Measurements from ENCODE around the gene TAS2R60. TPM values are rescaled to one million over a fixed set of nuclear protein-coding genes. Genes with fewer than 3 reads are reported as not detected.
"Not testable (repeated sequence)": the region's sequence is repeated elsewhere in the genome, so short reads cannot be mapped to it uniquely, and the experiment has no call there.

The TAS2R60 gene
- total and polyA plus RNA-seq, 12 donors: 0.42 TPM; not detected in 11

DNA sequence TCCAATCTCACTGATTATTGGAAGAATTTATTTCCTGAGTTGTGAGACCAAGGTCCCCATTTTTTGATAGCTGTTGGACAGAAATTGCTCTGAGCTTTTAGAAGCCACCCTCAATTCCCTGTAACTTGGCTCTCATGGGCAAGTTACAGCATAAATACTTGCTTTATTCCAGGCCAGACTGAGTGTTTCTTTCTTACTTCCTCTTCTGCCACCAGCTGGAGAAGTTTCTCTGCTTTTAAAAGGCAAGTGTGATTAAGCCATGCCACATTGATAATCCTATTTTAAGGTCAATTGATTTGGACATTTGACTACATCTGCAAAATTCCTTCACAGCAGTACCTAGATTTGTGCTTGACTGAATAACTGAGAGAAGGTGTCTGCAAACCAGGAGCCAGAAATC lies 20.3 kb downstream of the TAS2R60 start:
- H3K36me3 ChIP-seq (replicated peaks in 1 of 2): no peaks in the 10 kb centered on the region
- no peak overlapping the region for H3K4me3 ChIP-seq
- H3K4me1 ChIP-seq (replicated peaks in 1 of 2): no peaks in the 10 kb centered on the region
- no peak overlapping the region for H3K27ac ChIP-seq
- no peaks in the 10 kb centered on the region for H3K27me3 ChIP-seq
- TF ChIP-seq POLR2A (IDR thresholded peaks at IDR 0.05): no peak
- TF ChIP-seq, protein P1, sequence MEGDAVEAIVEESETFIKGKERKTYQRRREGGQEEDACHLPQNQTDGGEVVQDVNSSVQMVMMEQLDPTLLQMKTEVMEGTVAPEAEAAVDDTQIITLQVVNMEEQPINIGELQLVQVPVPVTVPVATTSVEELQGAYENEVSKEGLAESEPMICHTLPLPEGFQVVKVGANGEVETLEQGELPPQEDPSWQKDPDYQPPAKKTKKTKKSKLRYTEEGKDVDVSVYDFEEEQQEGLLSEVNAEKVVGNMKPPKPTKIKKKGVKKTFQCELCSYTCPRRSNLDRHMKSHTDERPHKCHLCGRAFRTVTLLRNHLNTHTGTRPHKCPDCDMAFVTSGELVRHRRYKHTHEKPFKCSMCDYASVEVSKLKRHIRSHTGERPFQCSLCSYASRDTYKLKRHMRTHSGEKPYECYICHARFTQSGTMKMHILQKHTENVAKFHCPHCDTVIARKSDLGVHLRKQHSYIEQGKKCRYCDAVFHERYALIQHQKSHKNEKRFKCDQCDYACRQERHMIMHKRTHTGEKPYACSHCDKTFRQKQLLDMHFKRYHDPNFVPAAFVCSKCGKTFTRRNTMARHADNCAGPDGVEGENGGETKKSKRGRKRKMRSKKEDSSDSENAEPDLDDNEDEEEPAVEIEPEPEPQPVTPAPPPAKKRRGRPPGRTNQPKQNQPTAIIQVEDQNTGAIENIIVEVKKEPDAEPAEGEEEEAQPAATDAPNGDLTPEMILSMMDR (IDR thresholded peaks at IDR 0.05): no peak
- no peak for DNase-seq
- H3K9me3 ChIP-seq (replicated peaks in 1 of 3): no peaks in the 10 kb centered on the region
- intact Hi-C loops (cut with DNase I): no loop called here

DNA sequence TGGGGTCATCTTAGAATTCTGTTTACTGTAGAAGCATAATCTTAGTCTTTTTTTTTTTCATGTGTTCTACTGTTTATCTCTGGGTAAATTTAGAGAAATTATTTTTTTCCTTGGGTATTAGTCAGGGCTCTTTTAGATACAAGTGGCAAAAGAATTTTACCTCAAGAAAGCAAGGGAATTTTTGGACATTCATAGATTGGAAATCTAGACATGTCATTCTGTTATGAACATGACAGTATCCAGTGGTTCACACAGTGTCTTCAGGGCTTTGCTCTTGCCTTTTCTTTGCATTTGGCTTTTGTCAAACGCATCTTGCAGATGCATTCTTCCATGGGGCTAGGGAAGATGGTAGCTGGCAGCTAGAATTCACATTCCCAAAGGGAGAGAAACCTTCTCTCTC lies 20.7 kb downstream of the TAS2R60 start:
- Histone ChIP-seq H3K9me3 (replicated peaks in 1 of 3) (no peaks in the 10 kb centered on the region), H3K4me3 (no peak overlapping the region), H3K27me3 (no peaks in the 10 kb centered on the region), H3K36me3 (replicated peaks in 1 of 2) (no peaks in the 10 kb centered on the region), H3K27ac (no peak overlapping the region), H3K4me1 (replicated peaks in 1 of 2) (no peaks in the 10 kb centered on the region)
- no peak for DNase-seq
- intact Hi-C loops (cut with DNase I): no loop called here
- no peak for TF ChIP-seq POLR2A (IDR thresholded peaks at IDR 0.05)
- TF ChIP-seq, protein P1 (IDR thresholded peaks at IDR 0.05): no peak
- WGBS, 4 donors: 14 to 63% (median 50%) methylated on average over 1 of the region's 1 CpG

DNA sequence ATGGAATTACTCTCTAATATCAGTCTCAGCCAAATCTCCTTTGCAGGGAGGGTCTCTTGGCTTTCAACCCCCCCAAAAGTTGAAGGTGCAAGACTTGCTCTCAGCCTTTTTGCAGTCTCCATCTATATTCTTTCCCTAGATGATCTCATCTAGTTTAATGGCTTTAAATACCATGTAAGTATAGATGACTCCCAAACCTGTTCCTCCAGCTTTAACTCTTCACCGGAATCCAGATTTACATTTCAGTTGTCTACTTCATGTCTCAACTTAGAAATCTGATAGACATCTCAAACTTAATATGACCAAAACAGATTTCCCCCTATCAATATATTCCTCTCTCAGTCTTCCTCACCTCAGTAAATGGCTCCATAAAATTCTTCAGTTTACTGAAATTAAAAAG lies 24.5 kb downstream of the TAS2R60 start:
- 81 to 97% (median 91%) methylated on average over 1 of the region's 1 CpG for WGBS, 4 donors
- no peak for TF ChIP-seq POLR2A (IDR thresholded peaks at IDR 0.05)
- TF ChIP-seq, protein P1 (IDR thresholded peaks at IDR 0.05): no peak
- intact Hi-C loops (cut with DNase I): no loop called here
- H3K27me3 ChIP-seq: no peaks in the 10 kb centered on the region
- H3K36me3 ChIP-seq (replicated peaks in 1 of 2): no peaks in the 10 kb centered on the region
- DNase-seq: no peak
- no peaks in the 10 kb centered on the region for H3K4me1 ChIP-seq (replicated peaks in 1 of 2)
- no peak overlapping the region for H3K27ac ChIP-seq
- H3K9me3 ChIP-seq (replicated peaks in 1 of 3): no peaks in the 10 kb centered on the region
- H3K4me3 ChIP-seq: no peak overlapping the region

GRCh38 chr7:143472071-143472689 lies 28.9 kb downstream of the TAS2R60 start:
- H3K4me3 ChIP-seq; H3K9me3 ChIP-seq (replicated peaks in 1 of 3); H3K36me3 ChIP-seq (replicated peaks in 1 of 2); H3K27ac ChIP-seq; H3K27me3 ChIP-seq; intact Hi-C loops (cut with DNase I); DNase-seq; H3K4me1 ChIP-seq (replicated peaks in 1 of 2): not testable (repeated sequence)
- WGBS, 4 donors: 77 to 88% (median 81%) methylated on average over 11 of the region's 11 CpGs

DNA sequence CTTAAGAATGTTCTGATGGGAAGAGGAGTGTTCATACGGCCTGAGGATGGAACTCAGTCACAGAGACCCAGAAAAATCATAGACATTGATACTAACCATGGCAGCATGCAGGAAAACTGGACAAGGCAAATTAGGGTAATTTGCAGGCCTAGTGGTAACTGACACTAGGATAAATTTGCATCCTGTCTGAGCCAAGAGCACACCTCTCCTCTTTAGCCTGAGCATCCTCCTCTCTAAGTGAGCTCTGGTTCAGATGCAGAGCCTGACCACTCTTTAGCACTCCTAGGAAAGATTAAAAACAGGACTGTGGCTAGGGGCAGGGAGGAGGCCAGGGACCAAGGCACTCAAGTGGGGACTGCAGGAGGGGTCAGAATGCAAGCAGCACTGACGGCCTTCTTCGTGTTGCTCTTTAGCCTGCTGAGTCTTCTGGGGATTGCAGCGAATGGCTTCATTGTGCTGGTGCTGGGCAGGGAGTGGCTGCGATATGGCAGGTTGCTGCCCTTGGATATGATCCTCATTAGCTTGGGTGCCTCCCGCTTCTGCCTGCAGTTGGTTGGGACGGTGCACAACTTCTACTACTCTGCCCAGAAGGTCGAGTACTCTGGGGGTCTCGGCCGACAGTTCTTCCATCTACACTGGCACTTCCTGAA lies 34.4 kb downstream of the TAS2R60 start, which contains the start of gene TAS2R41:
TAS2R41 (plus strand) TSS at position 373 of the 650 bp plus-strand sequence; CDS start at position 373, 0 bp downstream.
- Histone ChIP-seq H3K27me3 (no peaks in the 10 kb centered on the region), H3K9me3 (replicated peaks in 1 of 3) (no peaks in the 10 kb centered on the region), H3K27ac (no peak within 1 kb of the TSS), H3K4me3 (no peak within 1 kb of the TSS), H3K36me3 (replicated peaks in 1 of 2) (no peaks in the 10 kb centered on the region), H3K4me1 (replicated peaks in 1 of 2) (no peaks in the 10 kb centered on the region)
- no peak for DNase-seq
- 63 to 74% (median 68%) methylated on average over 7 to 10 of the region's 10 CpGs for WGBS, 4 donors
- no peak for TF ChIP-seq POLR2A (IDR thresholded peaks at IDR 0.05)
- TF ChIP-seq, protein P1 (IDR thresholded peaks at IDR 0.05): no peak
- intact Hi-C loops (cut with DNase I): no loop called here
